Gastrocnemius medialis (tissue), 4 donors: Measurements from ENCODE around the gene SYTL2.

Experiments
- CTCF ChIP-seq, 5 experiments: fragments of 450-650 bp in 3 of 5; fragments of 200-600 bp in 2 of 5; sonication (generic) in 2 of 5; IDR thresholded peaks in 4 of 5; conservative IDR thresholded peaks in 1 of 5; 1 replicate in 4 of 5; 2 replicates in 1 of 5; pipeline ENCODE4 v1.5.1; 2016 to 2019; ENCODE audit warnings: antibody characterized with exemption in 5 of 5, mild to moderate bottlenecking in 3 of 5, moderate library complexity in 3 of 5
- POLR2A ChIP-seq, 2 donors: fragments of 450-650 bp; IDR thresholded peaks; one replicate each; pipeline ENCODE4 v1.6.1; 2017; ENCODE audit warnings: antibody characterized with exemption in 2 of 2, mild to moderate bottlenecking in 2 of 2, moderate library complexity in 2 of 2

- TF ChIP-seq POLR2A (IDR thresholded peaks at IDR 0.05), result no peak
- TF ChIP-seq CTCF (IDR thresholded peaks at IDR 0.05 in 4 of 5, conservative IDR thresholded peaks at IDR 0.05 in 1 of 5), result no peak
Observed at GRCh38 chr11:85809863-85810262, 1.1 kb downstream of the SYTL2 start.
